Measurements from ENCODE around the gene FGF9.

DNA sequence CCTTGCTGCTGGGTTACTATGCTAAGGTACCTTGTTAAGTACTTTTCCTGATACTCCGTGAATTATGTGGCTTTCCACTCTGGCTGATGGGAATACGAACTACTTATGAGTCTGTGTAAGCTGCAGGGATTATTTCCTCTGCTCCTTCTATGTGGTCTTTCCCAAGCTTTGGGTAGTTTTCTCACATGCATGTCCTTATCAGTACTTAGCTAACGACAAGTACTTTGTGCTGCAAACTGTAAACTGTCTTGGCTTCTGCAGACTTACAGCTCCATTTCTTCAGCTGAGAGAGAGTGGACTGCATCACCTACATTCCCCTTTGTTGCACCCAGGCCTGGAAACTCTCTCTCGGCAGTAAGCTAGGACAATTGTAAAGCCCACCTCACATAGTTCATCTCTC lies 76.6 kb downstream of the FGF9 start:
- TF ChIP-seq, protein P1, sequence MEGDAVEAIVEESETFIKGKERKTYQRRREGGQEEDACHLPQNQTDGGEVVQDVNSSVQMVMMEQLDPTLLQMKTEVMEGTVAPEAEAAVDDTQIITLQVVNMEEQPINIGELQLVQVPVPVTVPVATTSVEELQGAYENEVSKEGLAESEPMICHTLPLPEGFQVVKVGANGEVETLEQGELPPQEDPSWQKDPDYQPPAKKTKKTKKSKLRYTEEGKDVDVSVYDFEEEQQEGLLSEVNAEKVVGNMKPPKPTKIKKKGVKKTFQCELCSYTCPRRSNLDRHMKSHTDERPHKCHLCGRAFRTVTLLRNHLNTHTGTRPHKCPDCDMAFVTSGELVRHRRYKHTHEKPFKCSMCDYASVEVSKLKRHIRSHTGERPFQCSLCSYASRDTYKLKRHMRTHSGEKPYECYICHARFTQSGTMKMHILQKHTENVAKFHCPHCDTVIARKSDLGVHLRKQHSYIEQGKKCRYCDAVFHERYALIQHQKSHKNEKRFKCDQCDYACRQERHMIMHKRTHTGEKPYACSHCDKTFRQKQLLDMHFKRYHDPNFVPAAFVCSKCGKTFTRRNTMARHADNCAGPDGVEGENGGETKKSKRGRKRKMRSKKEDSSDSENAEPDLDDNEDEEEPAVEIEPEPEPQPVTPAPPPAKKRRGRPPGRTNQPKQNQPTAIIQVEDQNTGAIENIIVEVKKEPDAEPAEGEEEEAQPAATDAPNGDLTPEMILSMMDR (conservative IDR thresholded peaks at IDR 0.05; ENCODE audit: low read depth, low read length): no peak
- TF ChIP-seq EZH2 (IDR thresholded peaks at IDR 0.05; ENCODE audit: low read length, unreplicated experiment) (no peak), EZH2phosphoT487 (IDR thresholded peaks at IDR 0.05; ENCODE audit: borderline replicate concordance, low read length) (no peak)
